Esophagus mucosa (tissue), 1 donor: ENCODE results near the gene CRYBG1. TPM values are rescaled to one million over a fixed set of nuclear protein-coding genes. Genes with fewer than 3 reads are reported as not detected.
A peak's percentile ranks its signal among the peaks of the same experiment; 100 is the strongest.

Experiments used
- ATAC-seq: fragments of 200-7000 bp; cut with Tn5 transposase; one replicate; pipeline ENCODE4 v1.9.1; 2020
- total RNA-seq: library from RNA; stranded (reverse); gene quantifications from one replicate; pipeline ENCODE4 v1.2.4, GENCODE V29; 2023
- donor health status: DM: yes; HTN: yes; CAD: no.

CRYBG1 gene
- total RNA-seq, 1 donor from 2014 or later, result 124 TPM

DNA sequence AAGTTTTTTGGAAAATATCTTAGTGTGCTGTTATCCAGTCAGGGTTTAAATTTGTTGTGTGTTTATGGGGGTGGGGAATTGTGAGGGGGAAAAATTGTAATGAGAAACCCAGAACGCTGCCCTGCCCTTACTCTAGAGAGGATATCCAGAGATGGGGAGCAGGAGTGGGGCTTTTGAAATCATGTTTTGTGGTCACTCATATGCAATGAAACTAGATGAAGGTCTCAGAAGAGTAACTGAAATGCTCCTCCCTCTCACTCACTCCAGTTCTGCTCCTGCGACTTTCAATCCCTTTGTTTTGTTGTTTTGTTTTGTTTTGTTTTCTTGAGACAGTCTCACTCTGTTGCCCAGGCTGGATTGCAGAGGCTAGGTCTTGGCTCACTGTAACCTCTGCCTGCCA, 100.0 kb downstream of the CRYBG1 start:
- no peak for ATAC-seq

DNA sequence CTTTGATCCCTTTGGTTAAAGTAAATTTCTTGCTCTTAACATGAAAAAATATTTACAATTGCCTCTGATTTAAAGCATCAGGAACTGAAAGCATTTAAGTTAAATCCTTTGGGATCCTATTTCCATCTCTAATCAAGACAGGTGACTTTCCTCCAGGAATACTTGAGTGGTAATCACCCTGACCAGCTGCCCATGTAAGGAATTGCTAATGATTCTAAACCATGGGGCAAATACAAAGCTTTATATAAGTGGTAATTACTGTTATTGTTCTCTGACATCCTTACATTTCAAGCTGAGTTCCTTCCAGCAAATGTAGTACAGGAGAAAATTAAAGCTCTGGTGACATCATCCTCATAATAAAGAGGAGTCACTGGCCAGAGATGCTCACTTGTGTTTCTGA, 100.6 kb downstream of the CRYBG1 start:
- no peak for ATAC-seq

DNA sequence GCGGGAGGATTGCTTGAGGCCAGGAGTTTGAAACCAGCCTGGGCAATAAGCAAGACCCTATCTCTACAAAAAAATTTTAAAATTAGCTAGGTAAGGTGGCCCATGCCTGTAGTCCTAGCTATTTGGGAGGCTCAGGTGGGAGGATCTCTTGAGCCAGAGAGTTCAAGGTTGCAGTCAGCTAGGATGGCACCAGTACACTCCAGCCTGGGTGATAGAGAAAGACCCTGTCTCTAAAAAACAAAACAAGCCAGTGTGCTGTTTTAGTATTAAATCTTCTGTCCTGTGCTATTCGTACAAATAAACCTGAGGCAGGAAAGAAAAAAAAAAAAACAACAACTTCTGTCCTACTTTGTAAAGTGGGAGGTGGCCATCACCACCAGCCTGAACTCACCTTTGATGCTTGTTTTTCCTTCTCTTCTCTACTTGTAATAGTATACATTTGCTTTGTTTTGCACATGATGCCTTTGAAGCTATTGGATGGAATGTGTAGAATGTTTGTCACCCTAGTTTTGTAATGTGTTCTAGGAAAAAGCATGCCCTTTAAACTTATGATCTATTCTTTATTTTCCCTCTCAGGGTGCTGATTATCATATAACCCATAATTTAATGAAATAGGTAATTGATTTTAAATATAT, 102.5 kb downstream of the CRYBG1 start:
- no peak for ATAC-seq

DNA sequence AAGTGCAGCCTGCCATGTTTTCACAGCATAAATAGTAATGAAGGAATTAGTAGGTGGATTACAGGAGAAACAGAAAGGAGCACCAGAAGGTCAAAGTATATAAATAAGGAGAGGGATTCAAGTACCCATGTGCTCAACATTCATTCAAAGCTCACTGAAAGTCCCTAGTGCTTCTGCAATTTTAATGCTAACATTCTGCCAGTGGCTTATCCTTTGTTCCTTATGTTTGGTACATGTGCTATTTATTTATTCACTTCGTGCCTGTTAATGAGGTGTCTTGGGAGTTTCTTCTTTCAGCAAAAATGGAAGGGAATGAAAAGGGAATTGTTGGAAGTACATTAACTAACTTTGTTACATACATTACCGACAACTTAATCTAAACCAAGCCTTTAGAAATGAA, 105.7 kb downstream of the CRYBG1 start:
- ATAC-seq, result no peak

DNA sequence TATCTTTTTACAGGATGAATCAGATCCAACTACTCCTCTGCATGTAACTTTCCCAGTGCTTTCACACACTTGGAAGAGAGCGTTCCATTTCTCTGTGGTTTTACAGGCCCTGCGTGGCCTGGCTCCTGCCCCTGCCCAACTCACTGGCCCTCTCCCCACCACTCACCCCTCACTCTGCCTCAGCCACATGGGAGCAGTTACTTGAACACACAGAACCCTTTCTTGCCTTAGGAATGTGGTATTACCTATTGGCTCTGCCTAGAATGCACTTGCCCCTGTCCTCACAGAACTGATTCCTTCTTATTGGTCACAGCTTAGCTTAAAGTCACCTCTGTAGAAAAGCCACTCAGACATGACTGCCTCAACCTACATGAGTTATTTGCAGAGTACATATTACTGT, 108.4 kb downstream of the CRYBG1 start:
- ATAC-seq, result no peak

DNA sequence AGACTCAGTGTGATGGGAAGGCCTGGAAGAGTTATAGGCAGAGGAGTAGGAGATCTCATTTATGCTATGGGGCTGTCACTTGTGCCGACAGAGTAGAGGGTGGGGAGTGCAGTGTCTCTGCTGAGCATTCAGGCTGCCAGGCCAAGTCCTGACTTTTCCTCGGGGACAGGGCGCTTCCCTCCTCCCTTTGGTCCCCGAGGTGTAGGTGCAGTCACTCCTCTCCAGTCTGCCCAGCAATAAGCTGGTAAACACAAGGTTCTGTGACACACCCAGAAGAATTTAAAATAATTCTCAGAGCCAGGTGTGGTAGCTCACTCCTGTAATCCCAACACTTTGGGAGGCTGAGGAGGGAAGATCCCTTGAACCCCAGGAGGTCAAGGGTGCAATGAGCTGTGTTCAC, 109.4 kb downstream of the CRYBG1 start:
- peak; percentile 63 for ATAC-seq

DNA sequence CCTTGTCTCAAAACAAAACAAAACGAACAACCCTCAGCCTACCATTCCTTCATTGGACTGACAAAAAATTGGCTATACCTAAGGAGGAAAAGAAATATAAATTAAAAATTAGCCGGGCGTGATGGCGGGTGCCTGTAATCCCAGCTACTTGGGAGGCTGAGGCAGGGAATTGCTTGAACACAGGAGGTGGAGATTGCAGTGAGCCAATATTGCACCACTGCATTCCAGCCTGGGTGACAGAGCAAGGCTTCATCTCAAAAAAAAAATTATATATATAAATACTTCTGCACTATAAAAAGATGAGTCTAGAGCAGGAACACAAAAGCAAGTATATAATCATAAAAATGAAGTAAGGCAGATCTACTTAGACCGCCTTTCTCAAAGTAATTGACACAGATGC, 109.8 kb downstream of the CRYBG1 start:
- no peak for ATAC-seq

DNA sequence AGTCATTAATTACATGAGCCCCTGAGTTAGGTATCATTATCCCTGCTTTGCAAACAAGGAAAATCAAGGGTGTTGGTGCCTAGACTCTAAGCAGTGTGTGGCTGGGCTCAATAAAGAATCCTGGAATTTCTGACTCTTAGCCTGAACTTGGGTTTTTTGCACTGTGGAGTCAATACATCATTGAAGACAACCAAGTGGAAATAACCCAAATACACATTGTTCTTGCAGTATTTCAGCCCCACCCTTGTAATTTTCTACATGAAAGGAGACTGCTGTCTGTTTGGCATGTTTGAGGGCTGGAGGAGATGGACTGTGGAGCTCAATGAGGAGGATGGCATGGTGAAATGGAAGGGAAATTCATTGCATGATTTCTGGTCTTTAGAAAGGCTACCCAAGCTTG, 110.3 kb downstream of the CRYBG1 start:
- ATAC-seq, result no peak

DNA sequence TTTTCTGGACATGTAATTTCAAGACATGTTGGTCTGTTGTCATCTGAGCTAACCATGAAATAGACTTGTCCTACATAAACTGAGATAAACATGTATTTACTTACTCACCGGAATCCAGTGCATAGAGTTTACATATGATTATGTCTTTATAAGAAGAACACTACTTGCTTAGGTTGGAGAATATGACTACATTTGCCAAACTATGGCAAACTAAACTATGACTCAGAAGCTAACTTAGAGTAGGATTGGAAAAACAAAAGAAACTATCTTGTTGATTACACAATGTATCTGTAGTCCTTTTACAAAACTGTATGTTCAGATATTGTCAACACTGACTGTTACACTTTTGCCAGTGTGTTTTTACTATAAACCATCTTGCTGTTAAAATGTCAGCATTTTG, 113.3 kb downstream of the CRYBG1 start:
- peak; percentile 72 for ATAC-seq

DNA sequence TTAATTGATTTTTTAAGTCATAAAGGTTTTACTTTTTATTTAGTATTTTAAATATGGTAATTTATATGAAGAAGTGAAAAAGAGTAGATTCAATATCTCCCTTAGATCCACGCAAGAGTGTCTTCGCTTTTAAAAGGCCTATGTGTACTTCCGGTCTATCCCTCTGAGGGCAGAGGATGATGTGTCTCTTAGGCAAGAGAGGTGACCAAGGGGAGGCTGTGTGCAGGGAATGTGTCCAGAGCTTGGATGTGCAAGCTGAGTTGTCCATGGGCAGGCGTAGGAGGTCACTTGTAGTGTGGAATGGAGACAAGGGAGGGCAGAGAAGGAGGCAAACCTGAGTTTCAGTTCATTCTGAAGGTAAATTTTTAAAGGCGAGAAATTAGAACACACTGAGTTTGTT, 113.9 kb downstream of the CRYBG1 start:
- ATAC-seq, result no peak

DNA sequence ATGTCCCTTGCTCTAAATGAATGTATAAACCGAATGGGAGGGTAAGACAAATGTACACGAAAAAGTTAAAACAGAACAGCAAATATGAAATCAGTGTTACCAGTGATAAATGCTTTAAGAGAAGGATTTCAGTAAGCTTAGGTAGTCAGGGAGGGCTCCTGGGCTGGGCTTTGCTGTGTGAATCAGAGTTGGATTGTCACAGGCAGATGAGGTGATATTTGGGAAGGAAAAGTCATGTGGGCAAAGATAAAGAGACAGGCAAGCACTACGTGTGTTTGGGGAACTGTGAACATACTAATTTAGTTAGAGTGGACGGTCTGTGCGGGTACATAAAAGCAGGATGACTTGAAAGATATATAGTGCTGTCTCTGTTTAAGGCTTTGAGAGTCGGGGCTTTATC, 114.8 kb downstream of the CRYBG1 start:
- peak; percentile 33 for ATAC-seq

DNA sequence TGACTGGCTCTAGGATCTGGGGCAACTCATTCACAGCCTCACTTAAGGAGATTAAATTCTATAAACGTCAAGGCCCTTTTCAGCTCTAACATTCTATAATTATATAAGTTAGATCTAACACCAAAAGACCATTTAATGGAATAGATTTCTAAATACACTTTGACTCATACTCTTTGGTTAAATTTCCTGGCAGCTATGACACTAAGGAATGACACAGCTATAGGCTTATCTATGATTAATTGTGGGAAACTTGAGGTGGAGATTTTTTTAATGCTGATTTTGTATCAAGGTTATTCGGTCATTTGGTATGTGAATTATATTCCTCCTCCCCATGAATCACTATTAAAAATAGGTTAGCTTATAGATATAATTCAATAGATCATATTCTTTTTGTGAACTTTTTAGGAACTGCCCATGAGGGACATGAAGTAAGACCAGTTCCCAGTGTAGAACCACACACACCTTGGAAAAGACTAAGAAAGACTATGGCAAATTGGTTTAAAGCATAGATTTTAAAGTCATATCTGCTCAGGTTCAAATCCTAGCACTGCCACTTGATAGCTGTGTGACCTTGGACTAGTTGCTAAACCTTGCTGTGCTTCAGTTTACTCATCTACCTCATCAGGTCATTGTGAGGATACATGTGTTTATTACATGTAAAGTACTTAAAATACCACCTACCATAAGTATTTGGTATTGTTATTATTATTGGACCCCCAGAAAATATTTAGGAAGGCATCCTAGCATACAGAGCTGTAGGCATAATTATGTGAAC, 116.0 kb downstream of the CRYBG1 start:
- peak; percentile 78 for ATAC-seq

DNA sequence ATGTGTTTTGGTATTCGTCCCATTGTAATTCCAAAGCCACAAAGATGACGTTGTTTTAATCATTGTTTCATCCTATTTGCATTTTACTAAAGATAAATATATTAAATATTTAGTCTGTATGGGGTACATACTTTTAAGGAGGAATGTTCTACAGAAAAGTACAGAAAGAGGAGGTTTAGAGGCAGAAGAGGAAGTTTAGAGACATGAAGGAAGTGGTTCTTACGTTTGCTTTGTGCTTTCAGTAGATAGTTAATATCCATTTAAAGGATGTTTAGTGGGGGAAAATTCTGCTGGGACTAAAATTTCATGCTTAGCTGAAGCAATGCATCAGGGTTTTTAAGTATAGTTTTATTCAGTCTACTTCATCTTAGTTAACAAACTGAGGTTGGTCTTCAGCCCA, 116.6 kb downstream of the CRYBG1 start:
- no peak for ATAC-seq

DNA sequence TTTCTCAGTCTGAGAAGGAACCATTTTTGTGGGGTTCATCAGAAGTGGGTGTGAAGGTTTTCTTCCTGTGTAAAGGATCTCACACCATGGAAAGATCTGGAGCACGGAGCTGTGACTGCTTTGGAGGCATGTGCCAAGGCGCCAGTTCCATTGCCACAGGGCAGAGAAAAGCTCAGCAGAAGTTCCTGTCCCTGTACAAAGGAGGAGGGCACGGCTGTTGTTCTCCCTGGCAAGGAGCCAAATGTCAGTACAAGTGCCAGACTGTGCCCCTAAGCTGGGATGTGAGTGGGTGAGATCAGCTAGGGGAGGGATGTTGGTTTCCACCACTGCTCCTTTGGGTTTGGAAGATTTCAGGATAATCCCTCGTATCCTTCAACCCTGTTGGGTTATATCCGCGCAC, 117.3 kb downstream of the CRYBG1 start:
- no peak for ATAC-seq

DNA sequence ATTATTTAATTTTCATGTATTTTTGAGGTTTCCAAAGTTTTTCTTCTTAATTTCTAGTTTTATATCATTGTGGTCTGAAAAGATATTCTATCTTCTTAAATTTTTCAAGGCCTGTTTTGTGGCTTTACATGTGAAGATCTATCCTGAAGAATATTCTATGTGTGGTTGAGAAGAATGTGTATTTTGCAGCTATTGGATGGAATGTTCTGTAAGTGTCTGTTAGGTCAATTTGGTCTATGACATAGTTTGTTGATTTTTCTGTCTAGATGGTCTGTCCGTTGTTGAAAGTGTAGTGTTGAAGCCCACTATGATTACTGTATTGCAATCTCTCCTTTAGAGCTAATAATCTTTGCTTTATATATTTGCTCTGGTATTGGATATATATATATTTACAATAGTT, 125.7 kb downstream of the CRYBG1 start:
- ATAC-seq, result no peak

DNA sequence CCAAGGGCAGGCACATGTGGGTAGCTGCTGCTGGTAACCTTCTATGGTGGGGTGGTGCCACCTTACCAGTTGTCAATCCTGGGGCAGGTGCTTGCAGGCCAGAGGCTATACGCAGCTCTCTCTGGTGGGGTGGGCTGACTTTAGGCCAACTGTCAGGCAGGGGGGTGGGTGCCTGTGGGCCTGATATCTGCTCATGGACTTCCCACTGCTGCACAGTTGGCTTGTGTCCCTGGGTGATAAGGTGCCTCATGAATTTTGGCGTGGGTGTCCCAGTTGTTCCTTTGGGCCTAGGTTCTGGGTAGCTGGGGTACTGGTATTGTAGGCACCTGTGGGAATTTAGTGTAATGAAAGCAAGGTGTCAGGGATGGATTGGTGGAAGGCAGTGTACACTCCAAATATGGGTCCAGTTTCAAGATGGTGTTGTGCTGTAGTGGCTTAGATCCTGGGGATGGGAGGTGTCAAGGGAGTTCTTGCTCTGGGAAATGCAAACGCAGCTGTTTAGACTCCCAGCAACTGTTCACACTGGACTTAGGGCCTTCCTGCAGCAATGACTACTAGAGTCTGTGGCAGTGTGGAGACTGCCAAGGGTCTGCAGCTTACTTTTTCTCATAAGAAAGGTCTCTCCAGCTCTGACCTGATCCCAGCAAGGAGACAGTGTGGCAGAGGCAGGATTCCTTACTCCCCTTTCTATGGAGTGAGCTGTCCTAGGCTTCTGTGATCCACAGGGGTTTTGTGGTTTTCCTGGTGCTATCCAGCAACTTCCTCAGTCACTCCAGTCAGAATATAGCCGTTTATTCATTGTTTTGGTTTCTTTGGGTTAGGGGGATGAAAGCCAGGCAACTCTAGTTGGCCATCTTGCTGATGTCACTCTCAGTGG, 128.2 kb downstream of the CRYBG1 start:
- ATAC-seq, result no peak

DNA sequence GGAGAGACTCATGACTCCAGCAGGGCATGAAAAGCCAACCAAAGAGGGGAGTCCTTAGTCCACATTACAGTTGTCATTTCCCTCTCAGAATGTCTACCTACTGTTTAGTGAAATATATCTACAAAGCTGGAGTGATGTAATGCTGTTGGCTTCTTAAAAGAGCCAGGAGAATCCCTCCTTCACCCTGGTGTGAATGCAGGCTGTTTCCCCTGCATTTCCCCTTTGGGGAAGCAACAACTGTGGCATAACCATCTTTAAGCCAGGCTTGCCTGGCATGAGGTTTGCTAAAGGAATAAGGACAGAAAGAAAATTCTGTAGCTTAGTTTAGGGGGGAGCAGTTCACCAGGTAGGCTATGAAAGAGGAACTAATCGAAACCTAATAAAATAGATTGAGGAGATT, 129.5 kb downstream of the CRYBG1 start:
- ATAC-seq, result no peak

DNA sequence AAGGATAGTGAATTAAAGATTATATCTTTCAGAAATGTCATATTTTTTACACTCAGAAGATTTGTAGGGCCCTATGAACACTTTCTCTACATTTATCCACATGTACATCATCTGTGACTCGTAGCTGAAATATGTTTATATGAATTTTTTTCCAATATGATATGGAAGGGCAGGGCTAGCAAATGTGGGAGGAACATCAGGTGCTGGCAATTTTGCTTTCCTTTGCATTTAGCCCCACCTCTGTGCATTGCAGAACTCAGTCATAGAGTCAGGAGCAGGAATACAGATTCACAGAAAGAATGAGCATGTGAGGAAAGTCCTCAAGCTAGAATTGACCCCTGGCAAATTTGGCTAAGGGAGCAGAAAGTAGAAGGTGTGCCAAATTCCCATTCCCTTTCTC, 129.9 kb downstream of the CRYBG1 start:
- peak; percentile 42 for ATAC-seq

DNA sequence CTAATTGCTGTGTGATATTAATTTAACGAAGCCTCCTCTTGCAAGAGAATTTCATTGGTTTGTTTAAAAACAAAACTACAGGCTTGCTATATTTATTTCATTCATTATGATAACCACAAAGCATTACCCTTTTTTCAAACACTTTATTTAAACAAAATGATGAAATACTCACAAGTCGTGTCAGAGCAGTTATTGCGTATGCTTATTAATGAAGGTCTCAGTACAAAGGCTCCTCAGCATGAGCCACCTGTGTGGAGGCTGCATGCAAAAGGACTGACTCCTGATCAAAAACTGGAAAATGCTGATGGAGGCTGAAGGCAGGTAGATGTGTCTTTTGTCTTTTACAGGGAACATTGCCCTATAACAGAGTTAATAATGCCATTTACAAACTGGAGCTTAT, 130.5 kb downstream of the CRYBG1 start:
- ATAC-seq, result peak; percentile 58

DNA sequence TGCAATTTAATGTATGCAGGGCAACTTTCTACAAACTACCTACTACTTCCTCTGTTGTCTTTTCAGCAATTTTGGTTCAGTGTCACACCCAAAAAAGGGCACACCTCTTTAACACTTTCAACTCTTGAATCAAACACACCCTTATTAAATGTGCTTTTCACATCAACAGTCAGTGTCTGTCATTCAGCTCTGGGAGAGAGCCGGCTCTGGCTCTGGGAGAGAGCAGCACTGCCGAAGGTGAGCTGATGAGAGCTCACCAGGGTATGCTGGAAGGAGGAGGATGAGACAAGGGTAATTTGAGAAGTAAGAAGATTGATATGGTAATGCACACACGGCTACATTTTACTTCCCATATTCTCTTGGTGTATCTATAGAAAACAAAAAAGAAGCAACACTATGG, 134.5 kb downstream of the CRYBG1 start:
- ATAC-seq, result peak; percentile 72

DNA sequence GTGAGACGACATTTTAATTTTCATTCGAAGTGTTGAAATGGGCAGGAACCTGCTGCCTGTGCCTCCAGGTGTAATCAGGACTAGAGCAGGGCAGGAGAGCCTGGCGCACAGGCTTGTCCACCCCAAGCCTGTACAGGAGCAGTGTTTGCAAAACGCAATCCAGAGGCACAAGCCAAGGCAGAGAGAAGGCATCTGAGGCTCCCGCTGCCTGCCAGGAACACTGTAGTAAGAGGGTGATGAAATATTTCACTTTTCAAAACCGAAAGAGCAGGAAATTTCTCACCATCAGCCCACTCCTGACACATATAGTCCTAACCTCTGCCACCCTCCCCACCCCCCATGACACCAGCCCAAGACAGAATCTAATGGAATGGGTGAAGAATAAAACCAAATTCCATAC, 136.3 kb downstream of the CRYBG1 start:
- peak; percentile 98 for ATAC-seq

DNA sequence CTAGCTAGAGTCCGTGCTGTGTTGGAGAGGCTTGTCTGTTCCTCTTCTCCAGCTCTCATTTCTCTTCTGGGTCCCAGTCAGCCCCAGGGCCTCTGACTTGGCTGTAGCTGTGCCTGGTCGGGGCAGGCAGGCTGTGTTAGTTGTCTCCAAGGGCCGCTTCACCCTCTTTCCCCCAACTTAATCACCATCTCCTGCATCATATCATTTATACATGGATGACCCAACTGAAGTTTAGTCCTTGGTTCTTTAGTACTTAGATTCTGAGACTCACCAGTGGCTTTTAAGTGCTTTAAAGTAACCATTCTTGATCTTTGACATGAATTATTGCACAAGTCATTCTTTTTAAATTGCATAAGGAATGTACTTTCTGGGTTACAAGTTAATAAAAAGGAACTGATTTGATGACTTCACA, 141.4 kb downstream of the CRYBG1 start:
- peak; percentile 26 for ATAC-seq

DNA sequence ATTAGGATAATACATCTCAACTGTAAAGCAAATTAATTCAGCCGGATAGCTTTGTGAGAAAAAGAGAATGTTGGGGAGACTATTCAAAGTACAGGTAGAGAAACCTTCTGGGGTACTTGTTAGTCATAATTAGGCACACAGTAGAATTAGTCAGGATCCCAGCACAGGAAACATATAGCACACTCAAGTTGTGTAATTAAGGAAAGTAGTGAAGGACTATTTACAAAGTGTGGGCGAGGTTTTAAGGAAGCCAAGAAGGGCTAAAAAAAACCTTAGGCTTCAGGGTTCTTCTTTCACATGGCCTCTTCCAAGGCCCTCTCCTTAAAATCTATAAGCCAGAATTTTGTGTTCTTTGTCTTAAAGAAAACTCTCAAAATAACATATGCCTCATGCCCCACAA, 142.0 kb downstream of the CRYBG1 start:
- ATAC-seq, result peak; percentile 83

DNA sequence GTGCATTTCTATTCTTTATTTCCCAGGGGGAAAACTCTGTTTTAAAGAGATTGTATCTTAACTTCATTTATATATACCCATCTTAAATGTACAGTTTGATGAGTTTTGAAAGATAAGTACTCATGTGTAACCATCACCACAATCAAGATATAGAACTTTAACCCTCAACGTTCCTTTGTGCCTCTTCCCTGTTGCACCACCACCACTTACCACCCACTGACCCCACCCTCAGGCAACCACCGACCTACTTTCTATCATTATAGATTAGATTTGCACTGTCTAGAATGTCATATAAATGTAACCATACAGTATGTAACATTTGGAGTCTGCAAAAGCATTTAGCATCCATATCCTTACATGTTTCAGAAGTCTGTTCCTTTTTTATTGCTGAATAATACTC, 147.8 kb downstream of the CRYBG1 start:
- no peak for ATAC-seq
